Measurements from ENCODE around the gene ARID5B. TPM values are rescaled to one million over a fixed set of nuclear protein-coding genes. Genes with fewer than 3 reads are reported as not detected.

The ARID5B gene
- total RNA-seq, 1 experiment from 2014 or later = 0.04 TPM

GRCh38 chr10:61894133-61894532, 7.4 kb upstream of the ARID5B start:
- Mint-ChIP-seq H3K4me3 (no peak overlapping the region), H3K9me3 (no peaks in the 10 kb centered on the region), H3K27me3 (ENCODE audit: low read depth) (peaks cover 30% of the 10 kb centered on the region), H3K36me3 (ENCODE audit: insufficient read depth in 1 of 3, low read depth in 3 of 3) (no peaks in the 10 kb centered on the region; a peak in 1 of 7 replicates), H3K4me1 (peaks cover 12 to 20% of the 10 kb centered on the region in 2 experiments), H3K27ac (no peak overlapping the region)
- no peaks in the 10 kb centered on the region for H4K20me1 ChIP-seq (ENCODE audit: control insufficient read depth, insufficient read depth, insufficient read length)
- DNase-seq = no peak
- H2BK20ac ChIP-seq (ENCODE audit: low read depth, low read length, poor library complexity, severe bottlenecking) = no peak overlapping the region
- H4K91ac ChIP-seq (ENCODE audit: insufficient read length, low read depth, low read length) = no peak overlapping the region
- H3K4me1 ChIP-seq (ENCODE audit: insufficient read depth, low read length) = no peaks in the 10 kb centered on the region
- no peak overlapping the region for H3K18ac ChIP-seq (ENCODE audit: insufficient read length, low read depth, low read length)
- no peak overlapping the region for H2AFZ ChIP-seq (ENCODE audit: low read length)
- H3K4me2 ChIP-seq (ENCODE audit: insufficient read depth, insufficient read length, low read length) = no peak overlapping the region
- no peak overlapping the region for H2AK5ac ChIP-seq (ENCODE audit: insufficient read length, low read length)
- no peak for TF ChIP-seq CTCF (conservative IDR thresholded peaks at IDR 0.05)
- no peak overlapping the region for H3K4ac ChIP-seq (ENCODE audit: low read depth, low read length)
- H3K14ac ChIP-seq (ENCODE audit: insufficient read depth, low read length) = no peak overlapping the region
- WGBS (ENCODE audit: extremely low coverage, insufficient read length, low lambda C conversion rate) = no CpG with 5 or more reads among the region's 4 CpGs
- no peak overlapping the region for H3T11ph ChIP-seq (ENCODE audit: low read length)
- H3K27me3 ChIP-seq (ENCODE audit: insufficient read depth, low read length) = peaks cover 18% of the 10 kb centered on the region; the same call in 1 of the 2 replicates
- H4K8ac ChIP-seq (replicated peaks; ENCODE audit: insufficient read length, low read depth, low read length) = no peak overlapping the region
- no peak overlapping the region for H2BK5ac ChIP-seq (ENCODE audit: insufficient read length, low read length)
- no peak overlapping the region for H4K5ac ChIP-seq (ENCODE audit: insufficient read length, low read depth, low read length)
- H3K79me2 ChIP-seq (ENCODE audit: insufficient read depth, low read length) = no peaks in the 10 kb centered on the region
- no peak overlapping the region for H2BK120ac ChIP-seq (ENCODE audit: low read depth, low read length, poor library complexity, severe bottlenecking)
- no peaks in the 10 kb centered on the region for H3K9me3 ChIP-seq (ENCODE audit: control insufficient read depth, low read depth, low read length)
- H3K56ac ChIP-seq (ENCODE audit: insufficient read length, low read depth, low read length) = no peak overlapping the region
- no peak overlapping the region for H3K23ac ChIP-seq (ENCODE audit: insufficient read length, low read depth, low read length)
- no peaks in the 10 kb centered on the region for H3K79me1 ChIP-seq (ENCODE audit: insufficient read depth, low read depth, low read length, poor library complexity, severe bottlenecking)
- no peak overlapping the region for H3K27ac ChIP-seq (ENCODE audit: insufficient read length, low read depth, low read length)
- no peak overlapping the region for H2BK12ac ChIP-seq (ENCODE audit: insufficient read length, low read depth, low read length)
- H3K23me2 ChIP-seq (ENCODE audit: insufficient read length, low read depth, low read length, poor library complexity, severe bottlenecking) = peaks cover 6% of the 10 kb centered on the region
- H2BK15ac ChIP-seq (ENCODE audit: low read depth, low read length) = no peak overlapping the region
- H3K9ac ChIP-seq (ENCODE audit: extremely low read depth, insufficient read length, low read length) = no peak overlapping the region
